Suppressor macrophage treated with lipopolysaccharide for 1 hour (primary cell): ENCODE measurements around the gene ARHGAP42.

ENCODE experiments used
- DNase-seq, 3 donors: peaks; one replicate each; pipeline ENCODE4 v3.0.0-alpha.2; 2020 to 2022

Gene ARHGAP42

GRCh38 chr11:100841711-100842407 lies 154.8 kb downstream of the ARHGAP42 start:
- no peak for DNase-seq

GRCh38 chr11:100847696-100848216 lies 160.7 kb downstream of the ARHGAP42 start:
- DNase-seq, result no peak

- DNase-seq, result no peak
These were observed 162.2 kb downstream of the ARHGAP42 start for GRCh38 chr11:100849009-100849900.

GRCh38 chr11:100849901-100850235 lies 162.8 kb downstream of the ARHGAP42 start:
- no peak for DNase-seq

- no peak for DNase-seq
These were observed 164.1 kb downstream of the ARHGAP42 start for GRCh38 chr11:100851147-100851546.

- no peak for DNase-seq
These were observed 164.6 kb downstream of the ARHGAP42 start for GRCh38 chr11:100851584-100852152.

GRCh38 chr11:100855466-100856067 lies 168.5 kb downstream of the ARHGAP42 start:
- peak; percentile 20 to 46 (median 44) for DNase-seq

- DNase-seq, result no peak
These were observed 170.3 kb downstream of the ARHGAP42 start for GRCh38 chr11:100857236-100858005.

GRCh38 chr11:100860318-100861155 lies 173.4 kb downstream of the ARHGAP42 start:
- no peak for DNase-seq

- no peak for DNase-seq
These were observed 174.1 kb downstream of the ARHGAP42 start for GRCh38 chr11:100861212-100861611.

- DNase-seq, result no peak
These were observed 176.0 kb downstream of the ARHGAP42 start for GRCh38 chr11:100863080-100863581.

GRCh38 chr11:100865443-100866065 lies 178.5 kb downstream of the ARHGAP42 start:
- DNase-seq, result no peak

GRCh38 chr11:100866453-100866852 lies 179.4 kb downstream of the ARHGAP42 start:
- DNase-seq, result peak in 1 of 3 donors; percentile 2

GRCh38 chr11:100867606-100868005 lies 180.5 kb downstream of the ARHGAP42 start:
- no peak for DNase-seq

- no peak for DNase-seq
These were observed 182.2 kb downstream of the ARHGAP42 start for GRCh38 chr11:100869328-100869727.

GRCh38 chr11:100870138-100870537 lies 183.1 kb downstream of the ARHGAP42 start:
- no peak for DNase-seq

GRCh38 chr11:100872951-100873740 lies 186.1 kb downstream of the ARHGAP42 start:
- DNase-seq, result no peak

GRCh38 chr11:100874203-100874602 lies 187.1 kb downstream of the ARHGAP42 start:
- no peak for DNase-seq

- DNase-seq, result no peak
These were observed 188.4 kb downstream of the ARHGAP42 start for GRCh38 chr11:100875521-100875869.
